GM11168 (cell line): ENCODE data around the gene AK9.
"Not testable (repeated sequence)": the region's sequence is repeated elsewhere in the genome, so short reads cannot be mapped to it uniquely, and the experiment has no call there.

Source experiments
- in situ Hi-C: fragments of 300-500 bp; cut with MboI; formaldehyde crosslinking; loops from one replicate; pipeline ENCODE4 v1.12.0; 2022; ENCODE audit warnings: low sequenced_read_pairs; ENCODE audit not compliant: unreplicated experiment

AK9 gene

DNA sequence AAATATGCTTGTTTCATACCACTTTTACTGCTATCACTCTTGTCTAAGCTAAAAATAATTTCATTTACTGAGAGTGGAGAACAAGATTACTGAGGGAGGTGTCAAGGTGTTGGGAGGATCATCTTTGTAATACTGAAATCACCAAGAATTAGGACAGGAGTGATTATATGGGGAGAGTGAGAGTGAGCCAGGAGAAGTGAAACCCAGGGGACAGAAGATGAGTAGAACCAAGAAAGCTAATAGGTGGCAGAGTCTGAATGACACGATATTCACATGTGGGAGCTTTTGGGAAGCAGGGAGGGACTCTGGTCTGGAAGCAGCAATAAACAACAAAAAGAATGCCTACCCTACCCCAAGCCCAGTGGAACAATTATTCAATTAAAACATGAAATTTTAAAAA, 58.6 kb downstream of the AK9 start:
- in situ Hi-C loops, result no loop called here

DNA sequence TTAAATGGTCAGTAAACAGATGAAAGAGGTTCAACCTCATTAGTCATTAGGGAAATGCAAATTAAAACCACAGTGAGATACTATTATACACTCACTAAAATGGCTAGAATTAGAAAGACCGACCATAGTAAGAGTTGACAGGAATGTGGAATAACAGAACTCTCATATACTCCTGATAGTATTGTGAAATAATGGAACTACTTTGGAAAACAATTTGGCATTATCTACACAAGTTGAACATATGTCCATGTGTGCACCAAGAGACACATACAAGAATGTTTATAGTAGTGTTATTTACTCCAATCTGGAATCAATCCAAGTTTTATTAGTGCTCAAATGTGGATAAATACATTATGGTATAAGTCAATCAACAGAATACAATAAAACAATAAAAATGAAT, 59.6 kb downstream of the AK9 start:
- in situ Hi-C loops, result no loop called here

- in situ Hi-C loops, result no loop called here
Measured at GRCh38 chr6:109628158-109629000, 62.6 kb downstream of the AK9 start.

DNA sequence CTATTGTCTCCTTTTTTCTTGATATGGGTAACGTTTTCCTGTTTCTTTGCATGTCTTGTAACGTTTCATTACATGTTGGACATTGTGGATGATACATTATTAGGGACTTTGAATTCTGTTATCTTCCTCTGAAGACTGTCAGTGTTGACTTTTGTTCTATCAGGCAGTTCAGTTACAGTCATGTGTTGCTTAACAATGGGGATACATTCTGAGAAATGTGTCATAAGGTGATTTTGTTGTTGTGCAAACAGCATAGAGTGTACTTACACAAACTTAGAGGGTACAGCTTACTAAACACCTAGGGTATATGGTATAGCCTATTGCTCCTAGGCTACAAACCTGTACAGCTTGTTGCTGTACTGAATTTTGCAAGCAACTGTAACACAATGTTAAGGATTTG, 64.7 kb downstream of the AK9 start:
- in situ Hi-C loops, result no loop called here

DNA sequence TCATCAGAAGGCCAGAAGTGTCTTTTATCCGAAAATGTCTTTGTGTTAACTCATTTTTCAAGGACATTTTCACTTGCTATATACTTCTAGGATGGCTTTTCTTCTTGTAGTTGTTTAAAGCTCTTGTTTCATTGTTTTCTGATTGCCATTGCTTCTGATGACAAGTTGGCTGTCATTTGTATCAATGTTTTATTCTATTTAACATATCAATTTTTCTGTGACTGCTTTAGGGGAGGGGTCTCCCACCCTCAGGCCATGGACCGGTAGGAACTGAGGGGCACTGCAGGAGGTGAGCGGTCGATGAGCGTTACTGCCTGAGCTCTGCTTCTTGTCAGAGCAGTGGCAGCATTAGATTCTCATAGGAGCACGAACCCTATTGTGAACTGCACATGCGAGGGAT, 65.8 kb downstream of the AK9 start:
- in situ Hi-C loops, result no loop called here

DNA sequence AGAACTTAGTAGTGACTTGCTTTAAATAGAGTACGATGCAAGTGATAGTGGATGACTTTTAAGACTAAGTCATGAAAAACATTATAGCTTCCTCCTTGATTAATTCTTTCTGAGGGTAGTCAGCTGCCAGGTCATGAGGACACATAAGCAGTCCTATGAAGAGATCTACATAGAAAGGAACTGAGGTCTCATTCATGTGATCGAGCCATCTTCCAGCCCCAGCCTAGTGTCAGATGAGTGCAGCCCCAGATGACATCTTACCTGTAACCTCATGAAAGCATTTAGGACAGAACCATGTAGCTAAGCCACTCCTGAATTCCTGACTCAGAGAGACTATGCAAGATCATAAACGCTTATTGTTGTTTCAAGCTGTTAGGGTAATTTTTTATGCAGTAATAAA, 67.7 kb downstream of the AK9 start:
- in situ Hi-C loops, result no loop called here

DNA sequence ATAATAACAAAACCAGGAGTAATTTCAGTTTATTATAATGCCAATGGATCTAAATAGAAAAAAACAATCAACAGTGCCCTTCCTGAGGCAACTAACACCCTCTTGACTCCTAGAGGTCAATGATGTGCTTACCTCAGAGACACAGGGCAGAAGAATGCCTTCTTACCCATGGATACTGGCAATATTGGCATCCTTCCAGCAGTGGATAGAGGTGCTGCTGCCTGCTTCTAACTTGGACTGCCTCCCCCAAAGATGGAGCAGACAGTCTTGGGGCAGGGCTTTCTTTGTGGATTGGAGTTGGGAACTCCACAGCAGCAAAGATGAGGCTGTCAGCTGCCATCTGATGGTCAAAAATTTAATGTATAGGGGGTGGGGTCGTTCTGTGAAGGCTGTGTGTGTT, 78.7 kb downstream of the AK9 start:
- in situ Hi-C loops, result no loop called here

DNA sequence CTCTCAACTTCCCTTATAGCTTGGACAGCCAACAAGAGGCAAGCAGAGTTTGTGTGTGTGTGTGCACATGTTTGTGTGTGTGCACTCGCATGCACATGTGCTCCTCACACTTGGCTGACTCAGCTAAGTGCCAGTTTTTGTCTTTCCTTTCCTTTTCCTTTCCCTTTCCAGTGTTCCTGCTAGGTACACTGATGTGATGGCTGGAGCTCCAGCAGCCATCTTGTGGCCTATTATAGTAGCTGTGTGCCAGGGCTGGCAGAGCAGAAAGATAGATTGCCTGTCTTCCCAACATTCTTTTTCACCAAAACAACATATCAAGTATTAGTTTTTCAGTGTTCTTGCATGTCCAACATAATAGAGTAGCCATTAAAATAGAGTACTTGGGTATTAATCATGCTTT, 79.5 kb downstream of the AK9 start:
- in situ Hi-C loops, result no loop called here

DNA sequence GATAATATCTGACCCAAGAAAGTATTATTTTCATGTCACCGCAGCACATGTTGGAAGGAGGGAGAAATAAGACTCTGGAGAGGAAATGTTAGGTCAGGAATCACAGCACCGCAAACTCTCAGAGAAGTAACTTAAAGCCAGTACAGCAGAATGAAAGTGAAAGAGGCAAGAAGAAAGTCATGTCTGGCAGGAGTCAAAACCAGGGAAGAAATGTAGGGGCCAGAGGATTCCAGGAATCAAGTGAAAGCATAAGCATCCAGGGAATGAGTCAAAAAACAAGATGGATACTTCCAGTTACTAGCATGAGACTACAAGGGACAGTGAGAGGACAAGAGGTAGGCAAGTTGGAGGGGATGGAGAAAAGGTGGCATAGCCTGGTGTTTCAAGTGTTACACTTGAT, 80.4 kb downstream of the AK9 start:
- in situ Hi-C loops, result no loop called here

- in situ Hi-C loops, result no loop called here
Measured at GRCh38 chr6:109609737-109610136, 81.3 kb downstream of the AK9 start.

DNA sequence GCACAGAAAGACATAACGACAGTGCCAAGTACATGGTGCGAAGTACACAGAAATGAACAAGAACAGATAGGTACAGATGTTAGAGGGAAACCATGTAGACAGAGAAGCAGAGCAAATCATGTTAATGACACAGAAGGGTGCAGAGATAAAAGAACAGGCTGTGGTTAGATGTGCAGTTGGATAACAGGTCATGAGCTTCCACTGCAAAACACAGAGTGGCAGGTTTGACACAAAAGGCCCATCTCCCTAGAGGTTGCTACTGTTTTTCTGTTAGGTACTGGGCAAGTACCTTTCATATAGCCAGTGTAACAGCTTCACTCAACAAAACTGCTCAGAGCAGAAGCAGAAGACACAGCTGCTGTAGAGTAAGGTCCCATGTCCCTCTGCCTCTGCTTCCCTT, 84.6 kb downstream of the AK9 start:
- in situ Hi-C loops, result no loop called here

DNA sequence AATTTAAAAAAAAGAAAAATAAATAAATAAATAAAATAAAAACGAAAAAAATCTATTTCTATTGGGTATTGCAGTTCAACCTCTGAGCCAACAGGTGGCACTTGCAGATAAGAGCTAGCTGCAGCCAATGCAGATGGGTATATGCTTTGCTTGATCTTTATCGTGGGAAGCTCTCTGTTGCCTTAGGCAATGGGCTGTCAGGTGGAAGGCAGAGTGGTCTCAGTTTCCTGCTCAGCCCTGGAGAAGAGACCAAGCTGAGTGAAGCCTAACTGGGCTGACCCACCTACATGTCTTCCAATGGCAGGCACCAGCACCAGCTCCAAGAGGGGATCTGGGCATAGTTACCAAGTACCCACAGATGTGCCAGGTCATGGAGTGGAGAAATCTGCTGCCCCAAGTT, 95.0 kb downstream of the AK9 start:
- in situ Hi-C loops, result no loop called here

DNA sequence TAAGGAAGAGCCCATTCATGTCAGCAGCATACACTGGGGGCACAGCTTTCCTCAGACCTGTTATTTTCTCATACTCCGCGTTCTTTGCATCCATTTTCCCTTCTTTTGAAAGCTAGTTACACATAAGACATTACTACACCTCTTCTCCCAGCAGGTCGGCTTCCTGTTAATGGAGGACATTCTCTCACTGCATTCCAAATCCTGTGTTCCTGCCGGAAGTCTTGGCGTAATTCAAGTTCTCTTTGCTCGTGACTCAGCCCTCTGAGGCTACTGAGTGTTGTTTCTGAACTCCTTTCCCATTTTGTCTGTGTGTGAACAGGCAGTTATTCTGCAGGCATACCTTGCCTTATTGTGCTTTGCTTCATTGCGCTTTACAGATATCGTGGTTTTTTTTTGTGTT, 110.5 kb downstream of the AK9 start:
- in situ Hi-C loops, result no loop called here

- in situ Hi-C loops, result no loop called here
Measured at GRCh38 chr6:109579361-109579760, 111.6 kb downstream of the AK9 start.

- in situ Hi-C loops, result not testable (repeated sequence)
Measured at GRCh38 chr6:109569901-109570300, 121.1 kb downstream of the AK9 start.

GRCh38 chr6:109561844-109562243, 129.2 kb downstream of the AK9 start:
- in situ Hi-C loops, result no loop called here

DNA sequence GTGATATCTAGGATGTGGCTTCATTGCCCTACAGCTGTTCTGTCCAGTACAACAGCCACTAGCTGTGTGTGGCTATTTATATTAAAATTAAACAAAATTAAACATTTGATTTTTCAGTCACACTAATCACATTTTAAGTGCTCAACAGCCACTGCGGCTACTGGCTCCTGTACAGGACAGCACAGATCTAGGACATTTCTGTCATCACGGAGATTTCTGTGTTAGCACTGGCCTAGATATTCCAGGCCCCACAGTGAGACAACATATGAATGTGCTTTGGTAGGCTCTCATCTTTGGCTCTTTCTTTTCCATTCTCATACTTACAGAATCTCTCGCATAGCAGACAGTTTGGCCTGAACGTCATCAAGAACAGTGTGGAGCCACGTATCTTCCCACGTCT, 159.6 kb downstream of the AK9 start:
- in situ Hi-C loops, result loop anchor here (10.0 kb wide), 1 partner anchor 163 kb away; the partner anchor contains the start of genes AK9 and FIG4

DNA sequence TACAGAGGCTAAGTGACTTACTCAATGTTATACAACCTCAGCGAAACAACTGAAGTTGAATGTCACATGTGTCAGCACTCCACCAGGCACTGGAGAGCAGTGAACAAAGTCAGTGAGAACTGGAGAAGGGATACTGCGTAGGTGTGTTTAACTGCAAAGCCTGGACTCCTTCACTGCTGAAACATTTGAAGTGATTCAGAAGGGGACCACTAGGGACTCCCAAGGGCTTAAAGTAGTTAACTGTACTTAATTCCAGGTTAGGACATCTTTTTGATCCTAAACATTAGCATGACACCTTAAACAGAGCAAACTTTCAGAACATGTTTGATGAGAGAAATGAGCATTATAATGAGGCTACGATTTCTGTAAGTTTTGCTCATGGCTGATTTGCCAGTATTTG, 163.0 kb downstream of the AK9 start:
- in situ Hi-C loops, result loop anchor here (10.0 kb wide), 1 partner anchor 517 kb away; no protein-coding TSS in a partner anchor

DNA sequence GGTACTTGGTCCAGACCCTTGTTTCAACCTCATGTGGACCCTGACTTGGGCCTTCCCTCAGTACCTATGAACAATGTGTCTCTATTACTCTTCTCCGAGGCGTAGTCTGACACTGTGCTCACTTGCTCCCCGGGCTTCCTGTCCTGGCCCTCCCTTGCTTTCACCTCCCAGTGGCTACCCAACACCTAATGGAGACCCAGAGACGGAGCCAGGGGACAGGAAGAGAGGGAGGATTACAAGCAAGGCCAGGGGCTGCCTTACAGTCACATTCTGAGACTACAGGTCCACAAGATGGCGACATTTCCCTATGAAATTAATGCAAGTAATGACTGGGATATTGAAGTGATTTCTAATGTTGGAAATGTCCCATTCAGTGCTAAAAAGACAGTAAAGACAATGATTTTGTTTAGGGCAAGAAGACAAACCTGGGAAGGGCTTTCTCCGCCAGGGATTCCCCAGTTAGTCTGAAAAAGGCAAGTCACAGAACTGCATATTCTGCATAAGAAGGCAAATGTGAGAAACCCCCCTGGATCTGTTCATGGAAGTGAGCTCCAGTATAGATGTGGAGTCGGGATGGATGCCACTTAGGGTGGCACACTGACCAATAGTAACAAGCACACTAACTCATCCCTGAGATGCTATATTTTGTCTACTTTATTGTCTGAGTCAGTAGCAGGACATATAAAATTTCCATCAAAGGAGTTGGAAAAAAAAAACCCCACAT, 163.9 kb downstream of the AK9 start:
- in situ Hi-C loops, result loop anchor here (10.0 kb wide), 1 partner anchor 518 kb away; no protein-coding TSS in a partner anchor

- in situ Hi-C loops, result loop anchor here (10.0 kb wide), 1 partner anchor 521 kb away; no protein-coding TSS in a partner anchor
Measured at GRCh38 chr6:109524129-109524528, 166.9 kb downstream of the AK9 start.

DNA sequence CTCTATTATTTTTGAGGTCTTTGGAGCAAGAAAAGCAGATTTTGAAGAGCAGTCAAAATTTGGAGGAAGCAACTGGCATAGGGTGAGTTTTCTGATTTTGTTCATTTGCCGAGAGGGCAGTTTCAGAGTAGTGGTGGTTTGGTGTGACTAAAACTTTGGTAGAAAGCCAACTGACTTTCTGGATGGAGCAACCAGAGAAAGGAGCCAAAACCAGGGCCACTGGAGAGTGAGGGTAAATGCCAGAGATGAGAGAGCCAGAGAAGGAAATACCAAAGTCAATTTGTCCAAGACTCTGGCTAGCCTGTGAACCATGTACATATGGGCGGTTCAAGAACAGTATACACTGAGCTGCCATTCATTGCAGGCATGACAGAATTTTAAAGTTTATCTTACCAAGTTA, 167.5 kb downstream of the AK9 start:
- in situ Hi-C loops, result loop anchor here (10.0 kb wide), 1 partner anchor 521 kb away; no protein-coding TSS in a partner anchor
